HepG2 (cell line): ENCODE measurements around the gene HNRNPF. TPM values are rescaled to one million over a fixed set of nuclear protein-coding genes. Genes with fewer than 3 reads are reported as not detected.

Source experiments
- ATAD3A ChIP-seq: sonication (generic); formaldehyde crosslinking; IDR thresholded peaks from 2 replicates; pipeline ENCODE4 v1.4.0; 2020; ENCODE audit warnings: missing genetic modification reagents
- BRD4 ChIP-seq: sonication (generic); formaldehyde crosslinking; IDR thresholded peaks from 2 replicates; pipeline ENCODE4 v1.4.0; 2020; ENCODE audit warnings: missing genetic modification reagents
- ESRRA ChIP-seq: sonication (generic); formaldehyde crosslinking; IDR thresholded peaks from 2 replicates; pipeline ENCODE4 v1.5.1; 2020; ENCODE audit warnings: mild to moderate bottlenecking, low read depth, missing genetic modification reagents
- HNF1A ChIP-seq, 2 experiments: sonication (generic) in 1 of 2; formaldehyde crosslinking in 1 of 2; IDR thresholded peaks; 2 replicates each; pipeline versions ENCODE4 v1.4.0 to v1.6.1; 2016 to 2020; ENCODE audit warnings: borderline replicate concordance in 1 of 2, low read depth in 1 of 2, mild to moderate bottlenecking in 1 of 2, missing genetic modification reagents in 1 of 2
- HNF4G ChIP-seq, 2 experiments: sonication (generic) in 1 of 2; formaldehyde crosslinking in 1 of 2; IDR thresholded peaks; 2 replicates each; pipeline versions ENCODE4 v1.4.0 to v1.6.1; 2011 to 2020; ENCODE audit warnings: borderline replicate concordance in 2 of 2, low read depth in 2 of 2, mild to moderate bottlenecking in 2 of 2, low read length in 1 of 2, missing genetic modification reagents in 1 of 2, moderate library complexity in 1 of 2
- MTA1 ChIP-seq: sonication (generic); formaldehyde crosslinking; IDR thresholded peaks from 2 replicates; pipeline ENCODE4 v1.4.0; 2020; ENCODE audit warnings: missing genetic modification reagents, mild to moderate bottlenecking, borderline replicate concordance
- PBX3 ChIP-seq: sonication (generic); formaldehyde crosslinking; IDR thresholded peaks from 2 replicates; pipeline ENCODE4 v1.8.1; 2023; ENCODE audit warnings: missing genetic modification reagents, inconsistent platforms, borderline replicate concordance
- RXRB ChIP-seq: IDR thresholded peaks from 2 replicates; pipeline ENCODE4 v1.6.1; 2016; ENCODE audit warnings: borderline replicate concordance, missing genetic modification reagents, missing compliant biosample characterization
- SP4 ChIP-seq: sonication (generic); formaldehyde crosslinking; IDR thresholded peaks from 2 replicates; pipeline ENCODE4 v1.8.1; 2023; ENCODE audit warnings: mild to moderate bottlenecking, missing genetic modification reagents
- TERF1 ChIP-seq: sonication (generic); formaldehyde crosslinking; IDR thresholded peaks from 2 replicates; pipeline ENCODE4 v1.8.0; 2022; ENCODE audit warnings: mild to moderate bottlenecking, missing genetic modification reagents, moderate library complexity
- ZBTB4 ChIP-seq: sonication (generic); formaldehyde crosslinking; IDR thresholded peaks from 2 replicates; pipeline ENCODE4 v1.4.0; 2020; ENCODE audit warnings: missing genetic modification reagents, mild to moderate bottlenecking, borderline replicate concordance
- ZNF644 ChIP-seq: IDR thresholded peaks from 2 replicates; pipeline ENCODE4 v1.6.1; 2016; ENCODE audit warnings: low read depth
- ZNF891 ChIP-seq: sonication (generic); formaldehyde crosslinking; IDR thresholded peaks from 2 replicates; pipeline ENCODE4 v1.5.0; 2020; ENCODE audit warnings: mild to moderate bottlenecking, missing genetic modification reagents
- polyA plus RNA-seq, 8 experiments: library from polyadenylated mRNA; depleted of rRNA in 3 of 8; stranded (reverse) in 7 of 8; unstranded in 1 of 8; fragments of >200 nt; fragmentation: Illumina TruSeq in 4 of 8; extraction: Trizol in 4 of 8; gene quantifications; 2 replicates each; pipeline versions ENCODE4 v1.2.1 to v1.2.3, GENCODE V29; 2011 to 2016; ENCODE audit warnings: low read depth in 4 of 8, missing spikeins in 1 of 8, mixed read lengths in 1 of 8; ENCODE audit not compliant: insufficient read depth in 1 of 8
- total RNA-seq, 5 experiments: library from RNA; depleted of rRNA; stranded (reverse); fragments of >200 nt; fragmentation: Illumina TruSeq; extraction: Trizol; gene quantifications; 2 replicates each; pipeline ENCODE4 v1.2.3, GENCODE V29; 2016; ENCODE audit warnings: low read depth in 1 of 5
- TF ChIP-seq, protein P1 (sequence below): sonication (generic); formaldehyde crosslinking; IDR thresholded peaks from 2 replicates; pipeline ENCODE4 v1.4.0; 2020; ENCODE audit warnings: missing genetic modification reagents

HNRNPF gene
- total and polyA plus RNA-seq, 2 of the 13 experiments (the other 11 are each of a cell fraction or from before 2014, with no cell fraction given): 166 to 308 TPM

DNA sequence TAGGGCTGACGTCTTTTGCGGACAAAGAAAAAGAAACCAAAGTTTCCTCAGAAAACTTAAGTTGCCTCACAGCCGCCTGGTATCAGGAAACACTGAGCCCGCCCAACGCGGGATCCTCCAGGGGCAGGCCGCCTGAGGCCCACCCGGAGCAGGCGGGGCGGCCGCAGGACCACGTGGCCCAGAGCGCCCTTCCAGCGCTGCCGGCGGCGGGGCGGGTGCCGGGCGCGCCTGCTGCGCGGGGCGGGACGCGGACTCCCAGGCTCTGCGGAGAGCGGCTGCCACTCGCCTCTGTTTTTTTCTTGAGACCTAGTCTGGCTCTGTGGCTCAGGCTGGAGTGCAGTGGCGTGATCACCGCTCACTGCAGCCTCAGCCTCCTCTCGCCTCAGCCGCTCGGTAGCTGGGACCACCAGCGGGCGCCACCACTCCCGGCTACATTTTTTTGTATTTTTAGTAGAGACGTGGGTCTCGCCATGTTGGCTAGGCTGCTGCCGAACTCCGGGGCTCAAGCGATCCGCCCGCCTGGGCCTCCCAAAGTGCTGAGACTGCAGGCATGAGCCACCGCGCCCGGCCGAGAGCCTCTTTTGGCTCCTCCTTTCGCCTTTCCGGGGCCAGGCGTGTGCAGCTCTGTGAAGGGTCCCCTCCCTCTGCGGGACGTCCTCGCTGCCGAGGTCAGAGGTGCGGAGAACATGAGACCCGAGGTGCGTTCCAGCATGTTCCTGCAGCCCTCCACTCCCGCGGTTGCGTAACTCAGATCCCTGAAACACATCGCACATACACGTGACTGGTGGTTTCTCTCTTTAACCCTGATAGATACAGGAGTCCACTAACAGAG, 11.6 kb upstream of the HNRNPF start (continued):
- TF ChIP-seq ZBTB4 (CRISPR knock-in tag): peak; percentile 94; the same call in 1 of the 2 replicates
- peak; percentile 83; the same call in 1 of the 2 replicates for TF ChIP-seq TERF1 (CRISPR knock-in tag)
- TF ChIP-seq ZNF644 (CRISPR knock-in tag): peak; percentile 83
- TF ChIP-seq ZNF891 (CRISPR knock-in tag): peak; percentile 98
- no peak for TF ChIP-seq HNF1A (IDR thresholded peaks at IDR 0.05; ENCODE audit: low read depth)
- TF ChIP-seq HNF1A (CRISPR knock-in tag; IDR thresholded peaks at IDR 0.05; ENCODE audit: borderline replicate concordance): peak; percentile 83
- peak; percentile 91 for TF ChIP-seq ESRRA
- peak; percentile 96 for TF ChIP-seq PBX3 (CRISPR knock-in tag)
- TF ChIP-seq HNF4G (IDR thresholded peaks at IDR 0.05; ENCODE audit: borderline replicate concordance, low read depth, low read length): peak; percentile 60
- peak; percentile 91; the same call in 1 of the 2 replicates for TF ChIP-seq HNF4G (CRISPR knock-in tag; IDR thresholded peaks at IDR 0.05; ENCODE audit: borderline replicate concordance, low read depth)
- peak; percentile 99 for TF ChIP-seq MTA1 (CRISPR knock-in tag)
- peak; percentile 77 for TF ChIP-seq SP4 (CRISPR knock-in tag)
- TF ChIP-seq BRD4: peak; percentile 89; the same call in 1 of the 2 replicates
- TF ChIP-seq ATAD3A: 0 out of 2 replicates have a peak, but pooled peaks have one; percentile 59
- TF ChIP-seq, protein P1, sequence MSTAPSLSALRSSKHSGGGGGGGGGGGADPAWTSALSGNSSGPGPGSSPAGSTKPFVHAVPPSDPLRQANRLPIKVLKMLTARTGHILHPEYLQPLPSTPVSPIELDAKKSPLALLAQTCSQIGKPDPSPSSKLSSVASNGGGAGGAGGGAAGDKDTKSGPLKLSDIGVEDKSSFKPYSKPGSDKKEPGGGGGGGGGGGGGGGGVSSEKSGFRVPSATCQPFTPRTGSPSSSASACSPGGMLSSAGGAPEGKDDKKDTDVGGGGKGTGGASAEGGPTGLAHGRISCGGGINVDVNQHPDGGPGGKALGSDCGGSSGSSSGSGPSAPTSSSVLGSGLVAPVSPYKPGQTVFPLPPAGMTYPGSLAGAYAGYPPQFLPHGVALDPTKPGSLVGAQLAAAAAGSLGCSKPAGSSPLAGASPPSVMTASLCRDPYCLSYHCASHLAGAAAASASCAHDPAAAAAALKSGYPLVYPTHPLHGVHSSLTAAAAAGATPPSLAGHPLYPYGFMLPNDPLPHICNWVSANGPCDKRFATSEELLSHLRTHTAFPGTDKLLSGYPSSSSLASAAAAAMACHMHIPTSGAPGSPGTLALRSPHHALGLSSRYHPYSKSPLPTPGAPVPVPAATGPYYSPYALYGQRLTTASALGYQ (CRISPR knock-in tag): peak; percentile 94
- TF ChIP-seq RXRB (CRISPR knock-in tag): peak; percentile 97
